ENCODE measurements around the gene CCDC146.
"Not testable (repeated sequence)": the region's sequence is repeated elsewhere in the genome, so short reads cannot be mapped to it uniquely, and the experiment has no call there.

CCDC146 gene, protein sequence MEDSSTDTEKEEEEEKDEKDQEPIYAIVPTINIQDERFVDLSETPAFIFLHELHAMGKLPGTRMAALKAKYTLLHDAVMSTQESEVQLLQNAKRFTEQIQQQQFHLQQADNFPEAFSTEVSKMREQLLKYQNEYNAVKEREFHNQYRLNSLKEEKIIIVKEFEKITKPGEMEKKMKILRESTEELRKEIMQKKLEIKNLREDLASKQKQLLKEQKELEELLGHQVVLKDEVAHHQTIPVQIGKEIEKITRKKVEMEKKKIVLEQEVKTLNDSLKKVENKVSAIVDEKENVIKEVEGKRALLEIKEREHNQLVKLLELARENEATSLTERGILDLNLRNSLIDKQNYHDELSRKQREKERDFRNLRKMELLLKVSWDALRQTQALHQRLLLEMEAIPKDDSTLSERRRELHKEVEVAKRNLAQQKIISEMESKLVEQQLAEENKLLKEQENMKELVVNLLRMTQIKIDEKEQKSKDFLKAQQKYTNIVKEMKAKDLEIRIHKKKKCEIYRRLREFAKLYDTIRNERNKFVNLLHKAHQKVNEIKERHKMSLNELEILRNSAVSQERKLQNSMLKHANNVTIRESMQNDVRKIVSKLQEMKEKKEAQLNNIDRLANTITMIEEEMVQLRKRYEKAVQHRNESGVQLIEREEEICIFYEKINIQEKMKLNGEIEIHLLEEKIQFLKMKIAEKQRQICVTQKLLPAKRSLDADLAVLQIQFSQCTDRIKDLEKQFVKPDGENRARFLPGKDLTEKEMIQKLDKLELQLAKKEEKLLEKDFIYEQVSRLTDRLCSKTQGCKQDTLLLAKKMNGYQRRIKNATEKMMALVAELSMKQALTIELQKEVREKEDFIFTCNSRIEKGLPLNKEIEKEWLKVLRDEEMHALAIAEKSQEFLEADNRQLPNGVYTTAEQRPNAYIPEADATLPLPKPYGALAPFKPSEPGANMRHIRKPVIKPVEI

DNA sequence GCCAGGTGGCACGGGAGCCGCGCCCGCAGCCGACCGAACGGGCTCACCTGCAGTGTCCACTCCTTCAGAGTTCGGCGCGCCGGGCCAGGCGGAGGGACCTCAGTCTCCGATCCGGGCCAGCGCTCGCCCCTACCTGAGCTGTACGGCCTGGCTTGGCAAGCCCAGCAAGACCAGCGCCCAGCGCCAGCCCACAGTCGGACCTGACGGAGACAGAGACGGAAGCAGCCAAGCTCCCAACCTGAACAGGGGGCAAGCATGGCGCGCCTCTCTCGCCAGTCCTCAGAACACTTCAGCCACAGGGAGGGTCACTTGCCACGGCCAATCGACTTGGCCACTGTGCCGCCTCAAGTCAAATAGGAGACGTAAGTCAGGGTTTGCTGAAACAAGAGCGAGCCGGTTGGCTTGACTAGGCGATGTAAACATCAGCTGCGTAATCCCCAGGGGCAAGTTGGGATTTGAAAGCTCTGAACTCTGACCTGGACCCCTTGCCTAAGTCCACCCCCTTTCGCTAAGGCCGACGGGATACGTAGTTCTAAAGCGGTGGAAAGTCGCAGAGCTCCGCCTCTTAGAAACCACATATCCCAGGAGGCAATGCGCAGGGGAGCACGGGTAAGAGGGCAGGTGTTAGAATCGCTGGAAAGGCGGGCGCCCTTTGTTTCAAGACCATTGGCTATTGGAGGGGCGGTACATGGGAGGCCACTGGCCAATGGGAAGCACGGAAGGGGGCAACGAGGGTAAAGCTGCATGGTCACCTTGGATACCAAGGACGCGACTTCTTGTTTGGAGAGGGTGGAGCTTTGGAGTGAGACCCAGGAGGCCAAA, at the start of gene CCDC146:
Gene CCDC146 (plus strand): TSS at position 756 of the 822 bp plus-strand sequence. CDS start 45,054 bp downstream, outside the sequence.
- peak; percentile 99 for DNase-seq (ENCODE audit: low spot score)

DNA sequence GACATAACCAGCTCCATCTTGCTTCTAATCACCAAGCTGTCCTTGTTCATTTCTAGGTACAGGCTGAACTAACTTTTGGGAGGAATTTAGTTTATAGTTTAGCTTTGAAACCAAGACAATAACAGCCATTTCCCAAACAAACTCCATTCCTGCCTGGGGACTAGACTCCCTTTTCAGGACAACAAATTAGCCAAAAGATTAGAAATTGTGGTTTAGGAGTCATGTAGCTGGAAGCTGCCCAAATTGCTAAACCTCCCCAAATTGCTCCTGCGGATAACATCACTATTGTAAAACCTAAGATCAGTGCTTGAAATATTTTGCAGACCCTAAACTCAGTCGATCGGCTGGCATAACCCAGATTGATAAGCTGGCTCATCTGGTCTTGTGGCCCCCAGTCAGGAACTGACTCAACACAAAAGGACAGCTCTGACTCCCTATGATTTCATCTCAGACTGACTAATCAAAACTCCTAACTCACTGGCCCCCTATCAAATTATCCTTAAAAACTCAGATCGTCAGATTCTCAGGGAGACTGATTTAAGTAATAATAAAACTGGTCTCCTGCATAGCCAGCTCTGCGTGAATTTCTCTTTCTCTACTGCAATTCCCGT, 47.5 kb upstream of the CCDC146 start:
- not testable (repeated sequence) for DNase-seq (ENCODE audit: low spot score)

DNA sequence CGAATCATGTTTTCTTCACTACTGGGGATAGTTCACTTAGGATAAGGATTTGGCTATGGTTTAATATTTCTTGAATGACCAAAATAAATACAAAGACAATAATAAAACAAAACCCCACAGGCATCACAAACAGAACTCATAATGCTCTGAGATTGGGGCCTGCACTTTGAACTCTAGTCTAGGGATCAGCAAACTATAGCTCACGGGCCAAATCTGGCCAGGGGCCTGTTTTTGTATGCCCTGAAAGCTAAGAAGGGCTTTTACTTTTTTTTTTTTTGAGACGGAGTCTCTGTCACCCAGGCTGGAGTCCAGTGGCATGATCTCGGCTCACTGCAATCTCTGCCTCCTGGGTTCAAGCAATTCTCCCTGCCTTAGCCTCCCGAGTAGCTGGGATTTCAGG, 45.4 kb upstream of the CCDC146 start:
- DNase-seq (ENCODE audit: low spot score): not testable (repeated sequence)

DNA sequence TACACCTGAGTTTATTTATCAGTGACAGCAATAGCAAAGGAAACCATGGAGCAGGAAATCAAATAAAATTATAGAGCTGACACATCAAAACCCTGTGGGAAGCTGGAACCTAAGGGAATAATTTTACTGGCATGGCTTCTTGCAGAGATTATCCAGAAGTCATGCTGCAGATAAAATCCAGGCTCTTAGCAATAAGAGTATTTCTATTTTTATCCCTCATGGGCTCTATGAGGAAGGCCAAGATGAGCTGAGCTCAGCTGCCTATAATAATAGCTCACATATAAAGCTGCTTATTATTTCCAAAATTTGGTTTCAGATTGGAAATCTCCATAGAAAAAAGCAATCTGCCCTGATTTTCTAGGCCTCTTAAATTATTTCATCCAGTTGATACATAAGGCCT, 43.3 kb upstream of the CCDC146 start:
- not testable (repeated sequence) for DNase-seq (ENCODE audit: low spot score)

DNA sequence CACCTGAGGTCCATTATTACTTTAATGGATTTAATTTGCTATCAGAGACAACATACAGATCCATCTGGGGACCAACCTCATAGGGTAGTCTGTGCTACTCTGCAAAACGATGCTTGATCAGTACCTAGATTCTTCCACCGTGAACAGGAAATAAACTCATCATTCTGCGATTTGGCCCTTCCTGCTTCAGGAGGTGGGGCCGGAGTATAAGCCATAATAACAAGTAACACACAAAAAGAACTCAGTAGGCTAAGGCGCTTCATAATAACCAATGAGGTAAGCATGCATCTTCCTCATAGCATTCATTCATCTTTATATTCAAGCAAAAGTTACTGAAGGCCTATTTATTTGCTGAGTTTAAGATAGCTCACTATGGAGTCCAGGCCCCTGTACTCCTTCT, 42.8 kb upstream of the CCDC146 start:
- not testable (repeated sequence) for DNase-seq (ENCODE audit: low spot score)

DNA sequence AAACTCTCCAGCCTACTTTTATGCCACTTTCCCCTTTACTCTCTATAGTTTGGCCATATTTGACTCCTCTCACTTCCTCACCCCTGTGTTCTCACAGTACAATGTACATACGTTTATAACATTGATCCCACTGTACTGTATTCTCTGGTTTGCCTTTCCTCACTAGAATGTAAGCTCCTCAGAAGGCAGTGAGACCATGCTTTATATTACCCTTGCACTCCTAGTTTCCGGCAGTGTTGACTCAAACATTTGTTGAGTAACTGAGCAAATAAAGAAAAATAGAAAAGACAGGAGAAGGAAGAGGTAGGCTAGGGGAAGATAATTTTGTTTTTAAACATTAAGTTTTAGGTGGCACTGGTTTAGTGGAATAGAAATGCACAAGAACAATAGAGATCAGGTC, 42.2 kb upstream of the CCDC146 start:
- DNase-seq (ENCODE audit: low spot score): not testable (repeated sequence)

DNA sequence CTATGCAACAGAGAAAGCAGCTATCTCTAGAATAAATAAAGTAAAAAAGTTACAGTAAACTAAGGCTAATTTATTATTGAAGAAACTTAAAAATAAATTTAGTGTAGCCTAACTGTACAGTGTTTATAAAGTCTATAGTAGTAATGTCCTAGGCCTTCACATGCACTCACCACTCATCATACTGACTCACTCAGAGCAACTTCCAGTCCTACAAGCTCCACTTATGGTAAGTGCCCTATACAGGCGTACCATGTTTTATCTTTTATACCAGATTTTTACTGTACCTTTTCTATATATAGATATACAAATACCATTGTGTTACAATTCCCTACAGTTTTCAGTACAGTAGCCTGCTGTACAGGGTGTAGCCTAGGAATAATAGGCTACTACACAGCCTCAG, 40.2 kb upstream of the CCDC146 start:
- not testable (repeated sequence) for DNase-seq (ENCODE audit: low spot score)

DNA sequence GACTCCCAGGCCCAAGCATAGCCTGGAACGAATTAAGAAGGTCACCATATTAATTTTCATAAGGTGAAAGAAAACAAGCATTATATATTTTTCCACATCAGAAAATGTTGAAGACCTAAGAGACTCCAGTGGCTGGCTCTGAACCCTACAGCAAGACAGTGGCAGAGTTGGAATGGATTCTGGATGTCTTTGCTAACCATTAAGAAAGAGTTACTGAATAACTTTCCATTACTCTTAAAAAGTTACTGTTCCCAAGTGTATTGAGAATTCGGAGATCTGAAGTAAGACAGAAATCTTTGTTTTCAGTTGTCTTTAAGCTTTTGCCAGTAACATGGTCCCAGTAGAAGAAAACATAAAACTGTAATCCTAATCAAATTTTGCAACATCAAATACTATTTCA, 30.1 kb upstream of the CCDC146 start:
- not testable (repeated sequence) for DNase-seq (ENCODE audit: low spot score)

DNA sequence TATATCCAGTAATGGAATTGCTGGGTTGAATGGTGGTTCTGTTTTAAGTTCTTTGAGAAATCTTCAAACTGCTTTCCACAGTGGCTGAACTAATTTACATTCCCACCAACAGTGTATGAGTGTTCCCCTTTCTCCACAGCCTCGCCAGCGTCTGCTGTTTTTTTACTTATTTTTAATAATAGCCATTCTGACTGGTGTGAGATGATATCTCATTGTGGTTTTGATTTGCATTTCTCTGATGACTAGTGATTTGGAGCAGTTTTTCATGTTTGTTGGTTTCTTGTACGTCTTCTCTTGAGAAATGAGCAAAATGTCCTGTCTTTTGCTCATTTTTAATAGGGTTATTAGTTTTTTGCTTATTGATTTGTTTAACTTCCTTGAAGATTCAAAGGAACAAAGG, 21.9 kb upstream of the CCDC146 start:
- not testable (repeated sequence) for DNase-seq (ENCODE audit: low spot score)

DNA sequence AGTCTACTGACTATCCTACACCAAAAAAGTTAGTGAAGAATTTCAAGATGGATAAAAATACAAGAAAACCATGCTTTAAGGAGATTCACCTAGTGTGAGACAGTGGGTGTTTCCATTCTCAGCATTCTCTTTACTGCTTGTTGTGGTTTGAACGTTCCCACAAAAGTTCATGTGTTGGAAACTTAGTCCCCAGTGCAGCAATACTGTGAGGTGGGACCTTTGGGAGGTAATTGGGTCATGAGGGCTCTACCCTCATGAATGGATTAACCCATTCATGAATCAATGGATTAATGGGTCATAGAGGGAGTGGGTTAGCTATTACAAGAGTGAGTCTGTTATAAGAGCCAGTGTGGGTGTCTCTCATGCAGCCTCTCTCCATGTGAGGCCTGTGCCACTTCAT, 21.2 kb upstream of the CCDC146 start:
- DNase-seq (ENCODE audit: low spot score): not testable (repeated sequence)

DNA sequence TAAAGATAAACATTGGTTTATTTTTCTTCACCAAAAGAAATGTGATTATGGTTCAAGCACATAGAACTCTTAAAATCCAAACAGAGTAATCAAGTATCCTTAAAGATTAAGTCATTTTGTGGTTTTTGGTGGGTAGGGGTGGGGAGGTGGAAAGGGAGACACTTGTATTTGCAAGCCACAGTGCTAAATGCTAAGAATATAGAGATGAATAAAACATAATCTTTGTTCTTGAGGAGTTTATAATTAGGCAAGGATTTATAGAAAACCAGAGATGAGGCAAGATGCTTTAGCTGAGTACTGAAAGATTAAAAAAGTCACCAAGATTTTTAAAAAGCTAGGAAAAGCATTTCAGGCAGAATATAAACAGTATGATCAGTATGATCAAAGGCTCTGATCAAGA, 19.7 kb upstream of the CCDC146 start:
- DNase-seq (ENCODE audit: low spot score): not testable (repeated sequence)

DNA sequence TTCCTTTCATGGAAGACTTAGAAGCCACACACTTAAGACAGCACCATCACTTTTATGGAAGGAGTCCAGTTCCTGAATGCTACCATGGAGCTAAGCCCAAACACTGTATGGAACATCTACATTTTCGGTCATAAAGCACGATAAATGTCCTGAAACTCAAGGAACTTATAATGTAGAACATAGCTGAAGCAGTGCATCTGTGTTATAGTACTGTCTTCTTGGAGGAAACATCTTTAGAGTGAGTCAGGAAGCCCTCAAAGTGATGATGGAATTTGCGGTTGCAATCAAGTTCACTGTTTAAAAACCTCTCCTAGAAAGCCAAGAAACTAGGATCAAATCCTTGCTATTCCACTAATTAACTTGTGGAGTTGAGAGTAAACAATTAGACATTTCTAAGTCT, 16.5 kb upstream of the CCDC146 start:
- not testable (repeated sequence) for DNase-seq (ENCODE audit: low spot score)

DNA sequence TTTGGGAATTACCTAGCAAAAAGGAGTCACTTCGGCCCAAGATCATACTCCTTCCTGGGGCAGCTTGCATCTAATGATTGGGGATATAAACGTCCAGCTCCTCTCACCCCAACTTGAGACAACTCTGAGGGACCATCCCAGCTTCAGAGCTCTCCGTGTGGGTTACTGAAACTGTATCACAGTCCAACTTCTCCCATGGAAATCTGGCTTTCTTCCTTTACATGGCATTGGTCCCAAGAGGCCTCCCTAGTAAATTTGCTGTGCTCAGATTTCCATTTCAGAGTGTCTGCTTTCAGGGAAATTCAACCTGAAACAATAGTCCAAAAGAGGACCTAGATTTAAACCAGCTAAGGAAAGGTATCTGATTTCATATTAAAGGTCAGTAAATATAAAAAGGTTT, 14.8 kb upstream of the CCDC146 start:
- not testable (repeated sequence) for DNase-seq (ENCODE audit: low spot score)

DNA sequence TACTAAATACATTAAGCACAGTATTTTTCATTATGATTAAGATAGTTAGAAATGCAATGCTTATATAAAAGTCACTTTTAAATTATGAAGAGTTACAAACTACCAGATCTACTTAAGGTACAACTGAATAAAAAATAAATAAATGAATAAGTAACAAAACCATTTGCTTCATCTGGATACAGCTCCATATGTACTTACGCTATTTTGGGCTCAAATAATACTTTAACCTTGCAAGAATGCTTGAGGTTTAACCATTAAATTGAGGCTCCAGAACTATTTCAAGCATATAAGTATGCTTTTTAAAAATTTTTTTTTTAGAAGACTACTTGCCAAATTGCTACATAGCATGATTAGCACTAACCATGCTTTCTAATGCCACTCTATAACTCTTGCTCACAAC, 14.1 kb upstream of the CCDC146 start:
- not testable (repeated sequence) for DNase-seq (ENCODE audit: low spot score)

DNA sequence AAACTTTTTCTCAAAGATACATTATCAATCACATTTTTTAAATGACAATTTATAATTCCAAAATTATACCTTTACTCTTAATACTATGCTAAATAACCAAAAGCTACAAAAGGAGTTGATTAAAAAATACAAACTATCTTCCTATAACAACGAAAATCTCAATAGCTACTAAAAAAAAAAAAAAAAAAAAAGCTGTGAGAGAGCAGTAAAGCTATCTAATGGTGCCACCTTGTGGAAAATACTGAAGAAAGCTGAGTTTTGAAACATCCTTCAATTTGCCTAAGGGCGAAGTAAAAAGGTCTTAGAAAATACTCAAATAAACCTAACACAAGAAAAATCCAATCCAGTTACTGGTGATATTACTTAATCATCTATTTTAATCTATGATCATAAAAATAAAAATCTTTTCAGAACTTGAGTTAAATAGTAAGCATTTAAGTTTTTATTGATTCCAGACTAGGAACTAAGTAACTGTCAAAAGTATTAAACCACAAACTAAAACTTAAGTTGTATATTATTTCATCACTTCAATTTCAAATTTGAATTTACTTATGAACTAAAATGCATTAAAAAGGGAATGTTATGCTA, 9.6 kb upstream of the CCDC146 start:
- DNase-seq (ENCODE audit: low spot score): not testable (repeated sequence)

DNA sequence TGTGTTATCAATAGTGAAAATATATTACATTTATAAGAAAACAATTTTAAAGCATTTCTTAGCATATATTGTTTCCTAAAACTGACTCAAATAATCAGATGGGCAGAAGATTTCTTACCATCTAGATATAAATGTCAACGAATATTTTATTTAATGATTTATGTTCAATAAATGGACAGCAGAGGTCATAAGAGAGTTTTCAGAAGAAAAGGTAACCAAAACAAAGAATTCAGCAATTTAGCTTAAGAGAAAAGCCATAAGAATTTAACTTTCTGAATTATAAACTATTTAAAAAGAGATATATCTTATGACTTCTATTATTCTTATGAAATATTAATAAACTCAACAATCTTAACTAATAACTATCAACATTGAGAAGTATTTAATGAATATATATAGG, 3.1 kb downstream of the CCDC146 start:
- not testable (repeated sequence) for DNase-seq (ENCODE audit: low spot score)

DNA sequence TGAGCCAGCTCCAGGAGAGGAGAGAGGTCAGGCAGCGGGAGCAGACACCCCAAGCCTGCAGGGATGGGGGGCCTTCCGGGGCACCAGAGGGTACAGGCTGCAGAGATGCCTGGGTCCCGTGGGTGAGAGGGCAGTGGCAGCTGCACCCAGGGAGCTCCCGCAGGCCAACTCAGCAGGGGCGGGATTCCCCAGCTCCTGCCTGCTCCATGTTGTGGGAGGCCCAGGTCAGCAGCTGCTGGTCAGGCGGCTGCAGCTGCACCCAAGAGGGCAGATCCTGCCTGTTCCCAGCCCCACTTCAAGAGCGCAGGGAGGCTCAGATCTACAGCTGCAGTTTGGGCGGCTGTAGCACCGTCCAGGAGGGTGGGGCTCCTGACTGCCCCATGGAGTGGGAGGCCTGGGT, 4.6 kb downstream of the CCDC146 start:
- DNase-seq (ENCODE audit: low spot score): not testable (repeated sequence)

DNA sequence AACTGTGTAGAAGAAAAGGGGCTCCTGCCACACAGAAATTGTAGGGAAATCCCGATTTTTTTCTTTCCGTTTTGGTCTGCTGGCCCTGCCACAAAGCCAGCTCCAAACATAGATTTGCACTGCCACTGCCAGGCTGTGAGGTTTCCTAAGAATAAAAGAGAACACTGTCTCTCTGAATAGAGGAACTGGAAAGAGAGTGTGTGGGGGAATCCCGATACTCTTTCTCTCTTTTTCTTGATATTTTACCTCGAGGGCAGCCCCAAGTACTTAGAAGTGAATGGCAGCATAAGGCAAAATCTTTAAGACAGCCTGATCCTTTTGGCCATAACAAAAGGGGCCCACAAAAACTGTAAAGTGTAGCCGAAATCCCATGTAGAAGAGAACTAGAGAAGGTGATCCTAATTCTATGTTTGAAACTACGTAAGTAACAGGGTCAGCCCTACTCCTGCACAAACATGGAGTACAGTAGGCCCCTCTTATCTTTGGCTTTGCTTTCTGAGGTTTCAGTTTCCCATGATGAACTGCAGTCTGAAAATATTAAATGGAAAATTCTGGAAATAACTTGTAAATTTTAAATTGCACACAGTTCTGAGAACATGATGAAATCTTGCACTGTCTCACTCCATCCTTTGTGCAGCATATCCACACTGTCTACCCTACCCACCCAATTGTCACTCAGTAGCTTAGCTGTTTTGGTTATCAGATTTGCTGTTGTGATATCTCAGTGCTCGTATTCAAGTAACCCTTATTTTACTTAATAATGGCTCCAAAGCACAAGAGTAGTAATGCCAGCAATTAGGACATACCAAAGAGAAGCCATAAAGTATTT, 6.4 kb downstream of the CCDC146 start:
- DNase-seq (ENCODE audit: low spot score): peak; percentile 40

DNA sequence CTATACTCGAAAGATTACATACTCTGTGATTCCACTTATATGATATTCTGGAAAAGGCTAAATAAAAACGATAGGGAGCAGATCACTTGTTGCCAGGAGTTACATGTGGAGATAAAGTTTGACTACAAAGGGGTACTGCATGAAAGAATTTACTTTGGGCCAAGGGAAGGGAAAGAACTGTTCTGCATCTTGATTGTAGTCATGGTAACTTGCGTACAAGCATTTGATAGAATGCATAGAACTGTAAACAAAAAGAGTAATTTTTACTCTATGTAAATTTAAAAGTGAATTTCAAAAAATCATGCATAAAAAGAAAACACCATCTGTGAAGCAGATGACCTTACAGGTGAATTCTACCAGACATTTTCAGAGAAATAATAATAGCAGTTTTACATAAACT, 9.4 kb downstream of the CCDC146 start:
- not testable (repeated sequence) for DNase-seq (ENCODE audit: low spot score)

DNA sequence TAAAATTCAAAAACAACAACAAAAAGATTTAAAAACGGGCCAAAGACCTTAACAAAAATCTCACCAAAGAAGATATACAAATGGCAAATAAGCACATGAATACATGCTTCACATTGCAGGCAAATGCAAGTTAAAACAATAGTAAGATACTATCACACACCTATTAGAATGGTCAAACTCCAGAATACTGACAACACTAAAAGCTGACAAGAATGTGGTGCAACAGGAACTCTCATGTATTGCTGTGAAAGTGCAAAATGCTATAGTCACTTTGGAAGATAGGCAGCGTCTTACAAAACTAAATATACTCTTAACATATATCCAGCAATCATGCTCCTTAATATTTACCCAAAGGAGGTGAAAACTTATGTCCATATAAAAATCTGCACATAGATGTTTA, 16.3 kb downstream of the CCDC146 start:
- not testable (repeated sequence) for DNase-seq (ENCODE audit: low spot score)
